ENCODE data around the gene DPM3. TPM values are rescaled to one million over a fixed set of nuclear protein-coding genes. Genes with fewer than 3 reads are reported as not detected.
A peak's percentile ranks its signal among the peaks of the same experiment; 100 is the strongest.

Gene DPM3
- total and polyA plus RNA-seq, 2 of the 13 experiments (the other 11 are each of a cell fraction or from before 2014, with no cell fraction given): 23.2 to 53.4 TPM

- TF ChIP-seq ZNF33A (CRISPR knock-in tag; IDR thresholded peaks at IDR 0.05; ENCODE audit: borderline replicate concordance) (peak; percentile 4), KLF16 (CRISPR knock-in tag; IDR thresholded peaks at IDR 0.05) (0 out of 4 replicates have a peak, but pooled peaks of 1 of the 2 experiments have one; percentile 18), ZNF691 (CRISPR knock-in tag; IDR thresholded peaks at IDR 0.05; ENCODE audit: borderline replicate concordance, low read depth) (no peak)
Measured at GRCh38 chr1:155125511-155125945, 14.8 kb downstream of the DPM3 start (continued).

- Histone ChIP-seq H3K4me3 (replicated peaks in 1 of 3; ENCODE audit: insufficient read depth in 1 of 3, low read depth in 2 of 3, low read length in 3 of 3) (peak overlapping the region; percentile 56 to 99 (median 96)), H3K9me3 (ENCODE audit: low read length) (no peaks in the 10 kb centered on the region), H3K4me1 (ENCODE audit: insufficient read depth, low read length) (peaks cover 35% of the 10 kb centered on the region), H3K9ac (ENCODE audit: insufficient read depth, low read depth, low read length) (peak overlapping the region; percentile 99), H3K79me2 (ENCODE audit: insufficient read depth, low read length) (peaks cover 30% of the 10 kb centered on the region), H4K20me1 (ENCODE audit: insufficient read depth, low read length) (peaks cover 6% of the 10 kb centered on the region; the same call in 1 of the 2 replicates), H3K4me2 (ENCODE audit: low read depth, low read length) (peak overlapping the region; percentile 86), H3K27ac (ENCODE audit: extremely low read length, insufficient read depth, low read length) (peak overlapping the region; percentile 100), H2AFZ (ENCODE audit: low read length) (no peak overlapping the region), H3K36me3 (replicated peaks in 1 of 2; ENCODE audit: control insufficient read depth in 1 of 2, insufficient read depth in 2 of 2, low read length in 2 of 2) (0 out of 5 replicates have a peak, but pooled peaks cover 0 to 6% of the 10 kb centered on the region in 2 experiments), H3K27me3 (ENCODE audit: control insufficient read depth in 1 of 2, insufficient read depth in 2 of 2, low read length in 2 of 2) (no peaks in the 10 kb centered on the region; a peak in 1 of 5 replicates)
- 7% methylated on average over 9 of the region's 16 CpGs for WGBS (ENCODE audit: low lambda C conversion rate)
- FAIRE-seq (peak; percentile 39), DNase-seq (ENCODE audit: low spot score) (no peak), ATAC-seq (peak; percentile 1; the same call in 1 of the 3 replicates)
- ChIA-PET POLR2A (interaction anchor here (1.1 to 6.4 kb wide), 20 partner anchors 10 to 152 kb away, joined by 3 to 144 read pairs (median 8); partner anchors contain the start of genes ADAM15, CKS1B, CLK2 and DPM3), CTCF (ENCODE audit: low intra/inter-chr PET ratio, low total read pairs) (interaction anchor here (1.0 to 2.0 kb wide), 2 partner anchors 31 to 43 kb away, joined by 3 to 8 read pairs; no protein-coding TSS in a partner anchor)
- in situ Hi-C loops (cut with HindIII; ENCODE audit: extremely low pct_ligation_motif_present, low pct_unique_long_range_greater_than_20kb) (loop anchor here (5.0 kb wide), 1 partner anchor 32 kb away; no protein-coding TSS in a partner anchor), intact Hi-C loops (cut with micrococcal nuclease; ENCODE audit: unreplicated experiment) (loop anchor here (5.0 kb wide), 2 partner anchors 32 to 958 kb away; partner anchors contain the start of gene MEX3A)
- BruUV-seq (replicated peaks): no TSS peak
- no peak for TF ChIP-seq ISX (CRISPR knock-in tag; conservative IDR thresholded peaks at IDR 0.05)
- TF ChIP-seq ZBTB38 (CRISPR knock-in tag; IDR thresholded peaks at IDR 0.05): no peak
- TF ChIP-seq ZFAT (CRISPR knock-in tag; conservative IDR thresholded peaks at IDR 0.05): no peak
- no peak for TF ChIP-seq NRL (CRISPR knock-in tag; IDR thresholded peaks at IDR 0.05; ENCODE audit: borderline replicate concordance)
- TF ChIP-seq ZNF816 (CRISPR knock-in tag; IDR thresholded peaks at IDR 0.05; ENCODE audit: borderline replicate concordance): no peak
- no peak for TF ChIP-seq ZNF674 (CRISPR knock-in tag; IDR thresholded peaks at IDR 0.05; ENCODE audit: low read depth)
- TF ChIP-seq MEIS1 (CRISPR knock-in tag; IDR thresholded peaks at IDR 0.05; ENCODE audit: borderline replicate concordance): no peak
- TF ChIP-seq GABPB1 (CRISPR knock-in tag; IDR thresholded peaks at IDR 0.05): no peak
- no peak for TF ChIP-seq ARID5B (CRISPR knock-in tag; IDR thresholded peaks at IDR 0.05)
- no peak for TF ChIP-seq ZFP1 (CRISPR knock-in tag; IDR thresholded peaks at IDR 0.05)
- no peak for TF ChIP-seq ZNF331 (CRISPR knock-in tag; IDR thresholded peaks at IDR 0.05)
- no peak for TF ChIP-seq NONO (IDR thresholded peaks at IDR 0.05)
- no peak for TF ChIP-seq NONO (CRISPR knock-in tag; conservative IDR thresholded peaks at IDR 0.05)
- no peak for TF ChIP-seq ZNF263 (CRISPR knock-in tag; IDR thresholded peaks at IDR 0.05)
Measured at GRCh38 chr1:155124503-155125463, 15.5 kb downstream of the DPM3 start.
